GM10847 (cell line): ENCODE results near the gene LTBR.

Experiments
- POLR2A ChIP-seq: IDR thresholded peaks from 2 replicates; pipeline ENCODE4 v1.6.1; 2011; ENCODE audit not compliant: insufficient read length; ENCODE audit errors: extremely low read depth

The LTBR gene

DNA sequence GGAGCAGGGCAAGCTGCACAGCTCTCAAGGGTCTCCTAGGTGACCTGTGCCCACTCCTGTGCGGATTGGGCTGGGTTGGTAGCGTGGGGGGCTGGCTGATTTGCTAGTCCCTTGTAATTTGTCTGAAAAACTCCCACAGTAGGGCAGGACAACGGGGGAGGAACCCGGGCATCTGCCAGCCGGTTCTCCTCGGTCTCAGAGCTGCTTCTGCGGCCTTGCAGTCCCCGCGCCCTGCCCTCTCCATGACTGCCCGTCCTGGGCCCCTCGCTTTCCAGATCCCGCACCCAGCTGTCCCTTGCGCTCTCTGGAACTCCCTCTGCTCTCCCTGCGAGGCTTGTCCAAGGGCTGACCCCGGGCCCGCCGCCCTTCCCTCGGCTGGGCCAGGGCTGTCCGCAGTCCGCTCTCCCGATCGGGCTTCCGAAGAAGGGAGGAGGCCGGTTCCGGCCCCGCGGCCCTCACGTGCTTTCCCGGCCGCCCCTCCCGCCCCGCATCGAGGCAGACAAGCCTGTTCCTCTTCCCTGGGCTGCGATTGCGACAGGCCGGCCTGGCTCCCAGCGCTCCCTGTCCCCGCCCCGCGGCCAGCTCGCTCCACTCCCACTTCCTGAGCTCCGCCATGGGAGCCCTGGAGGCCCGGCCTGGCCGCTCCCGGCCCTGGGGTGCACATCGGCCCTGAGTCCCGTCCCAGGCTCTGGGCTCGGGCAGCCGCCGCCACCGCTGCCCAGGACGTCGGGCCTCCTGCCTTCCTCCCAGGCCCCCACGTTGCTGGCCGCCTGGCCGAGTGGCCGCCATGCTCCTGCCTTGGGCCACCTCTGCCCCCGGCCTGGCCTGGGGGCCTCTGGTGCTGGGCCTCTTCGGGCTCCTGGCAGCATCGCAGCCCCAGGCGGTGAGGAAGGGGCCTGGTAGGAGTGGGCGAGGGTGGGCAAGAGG is at the start of gene LTBR:
Gene LTBR, plus strand, starts transcription at position 591 of the 927 bp plus-strand sequence. Its CDS starts 197 bp downstream, at position 788.
- no peak for TF ChIP-seq POLR2A

DNA sequence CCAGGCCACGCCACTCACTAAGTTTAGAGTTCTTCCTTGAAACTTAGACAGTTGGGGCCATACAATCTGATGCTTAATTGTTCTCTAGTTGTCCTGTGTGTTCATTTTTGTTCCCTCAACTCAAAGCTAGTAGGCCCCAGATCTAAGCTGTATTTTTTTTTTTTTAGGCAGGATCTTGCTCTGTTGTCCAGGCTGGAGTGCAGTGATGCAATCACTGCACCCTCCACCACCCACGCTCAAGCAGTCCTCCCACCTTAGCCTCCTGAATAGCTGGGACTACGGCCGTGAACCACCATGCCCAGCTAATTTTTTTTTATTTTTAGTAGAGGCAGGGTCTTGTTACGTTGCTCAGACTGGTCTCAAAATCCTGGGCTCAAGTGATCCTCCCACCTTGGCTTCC is 49.6 kb upstream of the LTBR start:
- TF ChIP-seq POLR2A: no peak

DNA sequence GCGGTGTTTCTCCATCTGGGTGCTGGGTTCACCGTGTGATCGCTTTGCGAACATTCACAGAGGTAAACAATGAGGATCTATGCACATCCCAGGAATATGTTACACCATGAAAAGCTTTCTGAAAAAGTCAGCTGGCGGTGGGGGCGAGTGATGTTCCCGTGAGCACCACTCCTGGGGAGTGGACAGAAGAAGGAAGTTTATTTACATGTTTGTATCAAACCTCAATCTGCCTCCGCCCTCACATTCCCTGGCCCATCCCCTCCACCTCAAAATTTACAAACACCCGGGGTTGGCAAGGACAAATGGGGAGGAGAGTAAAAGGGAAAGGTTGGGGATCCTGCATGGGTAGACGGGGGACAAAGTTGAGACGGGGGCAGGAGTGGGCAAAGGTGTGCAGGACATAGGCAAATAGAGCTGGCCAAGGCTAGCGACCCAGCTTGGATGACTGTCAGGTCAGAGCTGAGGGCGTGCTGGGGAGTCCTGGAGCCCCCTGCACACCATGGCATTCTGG is 49.0 kb upstream of the LTBR start:
- TF ChIP-seq POLR2A: no peak

DNA sequence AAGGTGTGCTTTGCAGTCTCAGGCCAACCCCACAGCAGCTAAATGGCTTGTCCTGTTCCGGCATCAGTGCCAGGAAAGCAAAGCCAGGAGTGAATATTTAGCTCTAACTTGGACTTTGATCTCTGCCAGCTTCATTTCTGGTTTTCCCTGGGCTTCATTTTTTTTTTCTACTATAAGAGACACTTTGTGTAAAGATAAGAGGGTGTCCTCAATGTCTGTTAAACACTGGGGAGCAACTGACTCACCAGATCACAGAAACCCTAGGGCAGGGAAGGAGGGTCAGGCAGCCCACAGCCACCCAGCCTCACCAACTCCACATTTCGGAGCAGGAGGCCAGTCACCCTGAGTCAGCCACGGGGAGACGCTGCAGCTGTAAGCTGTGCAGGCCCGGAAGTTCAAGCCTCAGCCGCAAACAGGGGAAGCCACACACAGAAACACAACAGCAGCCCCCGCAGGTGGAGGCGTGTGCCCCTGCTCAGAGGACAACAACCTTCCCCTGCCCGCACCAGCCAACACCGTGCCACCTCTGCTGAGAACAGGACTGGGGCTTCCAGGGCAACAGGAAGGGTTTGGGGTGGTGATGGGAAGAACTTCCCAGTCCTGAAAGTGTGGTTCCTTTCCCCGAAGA is 48.4 kb upstream of the LTBR start:
- no peak for TF ChIP-seq POLR2A

DNA sequence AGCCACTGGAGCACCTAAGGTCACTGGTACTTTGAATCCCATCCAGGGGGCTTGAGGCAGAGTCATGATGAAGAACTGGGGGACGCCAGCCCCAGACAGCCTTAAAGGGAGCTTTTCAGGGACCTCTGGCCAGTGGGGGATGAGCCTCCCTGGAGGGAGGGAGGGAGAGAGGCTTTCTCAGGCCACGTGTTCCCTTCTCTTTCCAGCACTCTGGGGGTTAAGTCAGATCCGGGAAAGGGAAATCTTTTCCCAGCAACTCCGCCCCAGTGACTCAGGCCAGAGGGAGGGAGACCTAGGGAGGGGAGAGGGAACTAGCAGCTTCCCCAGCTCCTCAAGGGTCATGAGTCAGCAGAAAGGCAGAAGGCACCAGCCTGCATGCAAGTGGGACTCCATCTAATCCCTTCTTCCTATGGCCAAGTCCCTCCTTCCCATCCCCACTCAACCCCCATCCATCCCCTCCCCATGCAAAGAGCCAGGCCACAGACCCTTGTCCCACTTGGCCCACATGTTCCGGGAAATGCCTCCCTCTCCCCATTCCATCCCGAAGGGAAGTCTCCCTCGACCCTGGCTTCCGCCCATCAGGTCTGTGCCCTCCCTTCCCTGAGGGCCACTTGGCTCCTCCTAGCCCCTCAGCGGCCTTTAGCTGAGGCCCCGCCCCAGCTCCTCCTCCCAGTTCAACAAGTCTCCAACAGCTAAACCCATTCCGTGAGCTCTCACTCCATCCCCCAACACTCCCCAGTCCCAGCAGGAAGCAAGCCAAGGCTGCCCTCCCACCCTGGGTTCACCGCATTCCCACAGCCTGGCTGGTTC is 47.7 kb upstream of the LTBR start:
- TF ChIP-seq POLR2A: no peak

DNA sequence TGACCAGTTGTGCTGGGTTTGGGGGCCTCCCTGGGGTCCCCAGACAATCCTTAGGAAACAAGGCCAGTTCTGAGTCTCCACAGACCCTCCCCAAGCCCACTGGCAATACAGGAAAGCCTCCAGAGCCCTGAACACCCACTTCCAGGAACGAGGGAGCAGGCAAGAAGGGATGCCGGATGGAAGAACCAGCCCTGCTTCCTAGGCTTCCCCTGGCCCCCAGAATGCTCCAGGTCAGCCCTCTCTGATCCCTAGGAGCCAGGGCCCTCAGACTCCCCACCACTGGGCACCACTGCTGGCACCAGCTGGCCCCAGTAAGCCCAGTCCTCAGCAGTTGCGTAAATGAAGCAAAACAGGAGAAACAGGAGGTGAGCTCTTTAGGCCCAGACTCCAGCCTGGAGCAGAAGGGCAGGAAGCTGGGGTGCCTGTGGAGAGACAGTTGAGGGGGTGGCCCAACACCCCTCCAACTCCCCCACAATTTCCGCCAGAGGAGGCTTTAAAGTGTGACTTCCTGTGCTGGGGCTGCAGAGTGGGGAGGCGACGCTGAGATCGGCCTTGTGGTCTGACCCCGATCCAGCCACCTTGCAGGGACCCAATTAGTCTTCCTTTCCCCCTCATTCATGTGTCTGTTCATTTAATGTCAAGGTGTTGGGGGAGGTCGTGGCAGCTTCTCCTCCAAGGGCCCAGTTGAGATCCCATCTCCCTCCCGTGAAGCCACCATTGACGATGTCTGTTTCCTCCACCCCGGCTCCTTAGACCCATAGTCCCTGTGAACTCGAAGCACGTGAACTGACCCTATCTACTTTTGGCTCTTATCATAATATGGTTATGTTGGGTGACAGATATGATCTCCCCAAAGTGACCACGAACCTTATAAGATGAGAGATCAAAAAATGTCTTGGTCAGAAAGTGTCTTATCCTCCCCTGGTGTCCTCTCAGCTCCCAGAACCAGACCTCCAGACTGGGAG is 46.8 kb upstream of the LTBR start:
- TF ChIP-seq POLR2A: no peak

DNA sequence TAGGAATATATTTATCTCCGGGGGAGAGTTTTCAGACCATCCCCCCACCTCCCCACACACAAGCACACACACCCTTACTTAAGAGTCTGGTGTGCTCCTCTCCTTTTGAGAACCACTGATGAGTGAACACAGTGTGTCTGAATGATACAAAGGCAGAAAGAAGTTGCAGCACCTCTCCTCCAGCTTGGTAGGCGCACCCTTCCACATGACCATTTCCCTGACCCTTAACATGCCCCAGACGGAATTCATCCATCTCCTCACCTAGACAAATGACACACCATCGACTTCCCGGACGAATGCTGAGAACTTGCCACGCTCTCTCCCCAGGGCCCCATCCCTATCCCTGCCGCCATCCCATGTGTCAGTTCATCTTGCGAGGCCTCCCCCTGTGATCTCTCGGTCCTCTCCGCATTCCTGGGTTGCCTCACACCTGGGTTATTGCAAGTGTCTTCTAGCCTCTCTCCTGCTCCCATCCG is 46.0 kb upstream of the LTBR start:
- no peak for TF ChIP-seq POLR2A

DNA sequence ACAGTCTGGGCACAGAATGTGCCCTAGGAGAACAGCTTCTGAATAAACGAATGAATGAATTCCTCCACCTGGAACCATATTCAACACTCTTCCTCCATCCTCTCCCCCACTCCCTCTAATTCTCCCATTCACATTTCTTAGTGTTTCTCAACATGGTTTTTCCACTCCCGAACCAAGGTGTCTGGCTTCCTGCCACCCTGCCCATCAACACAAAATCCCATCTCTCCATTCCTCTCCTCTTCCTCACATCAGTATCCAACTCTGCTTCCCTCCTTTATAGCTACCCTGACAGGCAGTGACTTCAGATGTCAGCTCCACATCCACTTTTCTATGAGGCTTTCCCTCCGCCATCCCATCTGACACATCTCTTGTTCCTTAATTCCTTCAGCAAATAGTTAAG is 45.0 kb upstream of the LTBR start:
- TF ChIP-seq POLR2A: no peak

DNA sequence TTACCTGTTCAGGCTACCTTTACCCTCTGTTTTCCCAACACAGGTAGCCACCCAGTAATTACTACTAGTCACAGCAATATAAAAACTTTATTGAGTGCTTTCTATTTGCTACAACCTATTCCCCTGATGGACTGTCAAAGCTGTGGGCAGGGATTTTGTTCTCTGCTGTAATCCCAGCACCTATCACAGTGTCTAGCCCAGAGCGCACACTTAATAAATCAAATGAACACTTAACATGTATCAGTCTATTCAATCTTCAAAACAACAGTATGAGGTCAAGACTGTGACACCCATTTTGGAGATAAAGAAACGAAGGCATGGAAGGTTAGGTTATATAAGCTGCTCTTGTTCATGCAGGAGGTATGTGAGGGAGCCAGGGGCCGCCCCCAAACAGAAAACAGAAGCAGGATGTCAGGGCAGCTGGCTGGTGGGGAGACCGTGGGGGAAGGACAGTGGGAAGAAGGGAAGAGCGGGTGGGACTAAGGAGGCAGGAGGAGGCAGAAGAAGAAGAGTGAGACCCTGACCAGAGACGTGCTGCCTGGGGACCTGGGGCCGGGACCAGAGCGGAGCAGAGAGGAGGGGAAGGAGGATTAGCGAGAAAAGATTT is 43.8 kb upstream of the LTBR start:
- TF ChIP-seq POLR2A: no peak

DNA sequence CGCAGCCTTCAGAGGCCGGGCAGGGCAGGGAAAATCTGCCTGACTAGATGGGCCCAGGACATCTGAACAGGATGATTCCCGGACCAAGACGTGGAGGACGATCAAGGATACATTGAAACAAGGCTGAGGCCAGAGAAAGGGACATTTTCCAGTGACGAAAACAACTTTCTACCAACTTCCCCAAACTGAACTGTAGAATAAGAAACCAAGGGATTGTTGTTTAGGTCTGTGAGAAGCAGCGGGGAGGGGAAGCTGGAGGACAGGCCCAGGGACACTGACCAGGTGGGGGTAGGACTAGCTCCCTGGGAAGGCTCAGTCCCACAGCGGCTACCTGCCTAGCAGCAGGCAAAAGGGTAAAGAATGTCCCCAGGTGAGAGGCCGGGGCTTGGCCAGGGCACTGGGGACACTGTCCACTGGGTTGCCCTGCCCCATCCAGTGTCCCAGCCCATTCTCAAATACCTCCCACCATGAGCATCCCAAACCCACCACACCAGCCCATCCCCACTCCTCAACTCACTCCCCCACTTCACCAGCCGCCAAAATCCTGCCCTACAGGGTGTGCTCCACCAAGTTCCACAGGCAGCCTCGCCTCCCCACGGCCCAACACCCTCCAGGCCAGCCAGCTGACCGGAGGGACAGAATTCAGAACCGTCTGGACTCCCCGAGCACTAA is 43.1 kb upstream of the LTBR start:
- TF ChIP-seq POLR2A: no peak

DNA sequence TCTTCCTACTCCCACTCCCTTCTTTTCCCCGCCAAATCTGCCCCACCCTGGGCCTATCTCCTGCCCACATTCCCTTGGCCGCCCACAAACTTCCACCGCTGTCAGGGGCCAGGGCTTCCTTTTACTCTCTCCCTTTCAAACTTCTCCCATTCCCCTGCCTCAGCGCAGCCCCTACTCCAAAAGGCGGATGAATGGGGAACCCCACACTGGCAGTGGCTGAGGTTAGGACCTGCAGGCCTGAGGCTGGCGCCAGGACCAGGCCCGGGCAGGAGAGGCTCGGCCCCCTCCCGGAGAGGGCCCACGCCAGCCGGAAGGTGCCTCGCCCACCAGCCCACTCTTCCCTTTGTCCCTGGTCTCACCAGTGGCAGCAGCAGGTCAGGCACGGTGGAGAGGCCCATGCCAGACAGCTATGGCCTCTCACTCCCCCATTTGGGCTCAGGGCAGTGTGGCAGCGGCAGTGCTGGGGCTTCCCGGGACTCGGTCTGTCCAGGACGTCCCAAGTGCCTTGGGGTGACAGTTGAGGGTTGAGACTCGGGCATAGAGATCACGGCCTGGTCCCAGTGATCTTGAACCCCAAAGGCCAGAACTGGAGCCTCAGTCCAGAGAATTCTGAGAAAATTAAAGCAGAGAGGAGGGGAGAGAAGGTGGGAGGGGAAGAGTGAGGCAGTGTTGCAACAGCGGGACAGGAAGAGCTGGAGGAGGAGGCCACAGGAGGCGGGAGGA is 42.4 kb upstream of the LTBR start, which contains the start of gene TNFRSF1A:
Gene TNFRSF1A, minus strand, starts transcription at position 660 of the 723 bp plus-strand sequence. Its CDS starts 262 bp downstream, at position 398.
- no peak for TF ChIP-seq POLR2A

DNA sequence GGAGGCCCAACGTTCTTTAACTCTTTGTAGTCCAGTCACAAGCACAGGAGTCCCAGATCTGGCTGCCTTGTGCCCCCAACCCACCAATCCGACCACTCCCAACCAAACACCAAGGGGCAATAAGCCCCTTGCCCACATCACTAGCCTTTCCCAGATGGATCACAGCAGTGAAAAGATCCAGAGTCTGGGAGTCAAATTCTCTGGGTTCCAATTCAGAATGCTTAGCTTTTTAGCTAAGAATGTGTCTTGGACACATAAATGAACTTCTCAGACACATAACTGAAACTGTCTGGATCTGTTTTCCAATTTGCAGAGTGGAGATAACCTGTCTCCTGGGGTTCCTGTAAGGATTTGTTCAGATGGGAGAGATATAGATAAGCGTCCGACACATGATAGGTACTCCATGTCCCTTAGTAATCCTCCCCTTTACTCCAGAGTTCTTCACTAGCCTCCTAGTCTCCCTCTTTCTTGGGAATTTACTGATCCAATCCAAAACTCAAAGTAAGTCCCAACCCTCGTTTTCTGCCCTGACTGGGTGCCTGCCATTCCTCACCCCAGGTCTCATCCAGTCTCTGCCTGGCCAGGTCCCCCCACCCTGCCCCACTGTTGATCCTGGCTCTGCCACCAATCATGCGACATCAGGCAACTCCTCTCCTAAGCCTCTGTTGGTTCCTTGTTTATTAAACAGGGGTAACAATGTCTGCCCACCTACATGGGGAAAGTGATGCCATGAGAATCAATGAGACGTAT is 41.6 kb upstream of the LTBR start:
- TF ChIP-seq POLR2A: no peak
